K562 (cell line): Measurements from ENCODE around the gene BCAN. TPM values are rescaled to one million over a fixed set of nuclear protein-coding genes. Genes with fewer than 3 reads are reported as not detected.
A peak's percentile ranks its signal among the peaks of the same experiment; 100 is the strongest.

Experiments
- ATAC-seq: fragments of 200-7000 bp; cut with Tn5 transposase; 3 replicates; pipeline ENCODE4 v1.9.1; 2020; ENCODE audit warnings: moderate library complexity
- BruUV-seq: library from RNA; stranded (reverse); fragments of 400-500 nt; replicated peaks from 2 replicates; lab custom pipeline; 2021; lab: Mats Ljungman, UMichigan
- CTCF ChIA-PET: fragments of 300-600 bp; formaldehyde crosslinking; extraction: SDS; loops from one replicate; lab custom pipeline; 2021; ENCODE audit warnings: low intra/inter-chr PET ratio; lab: Yijun Ruan, JAX
- POLR2A ChIA-PET: fragments of 300-600, 350-650 bp; sonication (Branson Sonifier 250); formaldehyde crosslinking; extraction: SDS; loops from one replicate; lab custom pipeline; 2021; ENCODE audit warnings: antibody characterized with exemption, inconsistent platforms; lab: Yijun Ruan, JAX
- DNase-seq, 4 experiments: peaks; one replicate each; pipeline versions ENCODE4 v3.0.0 to v3.0.0-alpha.2; 2011 to 2018; ENCODE audit warnings: low spot score in 3 of 4, mixed read lengths in 3 of 4; ENCODE audit errors: extremely low read depth in 1 of 4
- FAIRE-seq: peaks from 2 replicates; lab custom pipeline; 2011; peaks lifted over from hg19 to GRCh38; lab: Jason Lieb, UNC
- H2AFZ ChIP-seq: 2 replicates; pipeline ENCODE4 v1.6.0; 2011; ENCODE audit warnings: low read depth, low read length, control low read depth, inconsistent platforms
- H3K27ac ChIP-seq: fragments of 200-600 bp; 3 replicates; pipeline ENCODE4 v1.8.0; 2011; ENCODE audit warnings: low read depth, mild to moderate bottlenecking, control low read depth, inconsistent platforms, low read length, moderate library complexity, mixed read lengths; ENCODE audit errors: extremely low read depth
- H3K27me3 ChIP-seq, 2 experiments: fragments of 300-600 bp in 1 of 2; 2 replicates in 1 of 2; 3 replicates in 1 of 2; pipeline versions ENCODE4 v1.6.0 to v1.8.0; 2011; ENCODE audit warnings: inconsistent platforms in 2 of 2, low read length in 2 of 2, mild to moderate bottlenecking in 1 of 2, mixed read lengths in 1 of 2, moderate library complexity in 1 of 2; ENCODE audit not compliant: control insufficient read depth in 2 of 2, insufficient read depth in 2 of 2
- H3K36me3 ChIP-seq: fragments of 300-600 bp; 3 replicates; pipeline ENCODE4 v1.8.0; 2011; ENCODE audit warnings: mild to moderate bottlenecking, low read length, inconsistent platforms; ENCODE audit not compliant: control insufficient read depth, insufficient read depth
- H3K4me1 ChIP-seq, 2 experiments: fragments of 200-600 bp in 1 of 2; replicated peaks in 1 of 2; 2 replicates in 1 of 2; 3 replicates in 1 of 2; pipeline versions ENCODE4 v1.5.1 to v1.8.0; 2011; ENCODE audit warnings: inconsistent platforms in 2 of 2, low read length in 2 of 2, mild to moderate bottlenecking in 1 of 2, mixed read lengths in 1 of 2, moderate library complexity in 1 of 2; ENCODE audit not compliant: control insufficient read depth in 2 of 2, insufficient read depth in 2 of 2
- H3K4me2 ChIP-seq: 2 replicates; pipeline ENCODE4 v1.6.1; 2011; ENCODE audit warnings: low read length, control low read depth, inconsistent platforms, mixed read lengths; ENCODE audit not compliant: insufficient read depth
- H3K4me3 ChIP-seq: fragments of 200-600 bp; sonication (generic), shearing (Covaris generic); 2 replicates; pipeline ENCODE4 v1.5.1; 2016; ENCODE audit warnings: control low read depth, inconsistent platforms
- H3K79me2 ChIP-seq: fragments of 200-600 bp; 3 replicates; pipeline ENCODE4 v1.8.0; 2011; ENCODE audit warnings: low read length, inconsistent platforms; ENCODE audit not compliant: control insufficient read depth, insufficient read depth
- H3K9ac ChIP-seq, 2 experiments: 2 replicates each; pipeline versions ENCODE4 v1.6.0 to v1.6.1; 2011; ENCODE audit warnings: low read depth in 2 of 2, low read length in 2 of 2, control low read depth in 1 of 2, inconsistent platforms in 1 of 2, mild to moderate bottlenecking in 1 of 2, mixed read lengths in 1 of 2; ENCODE audit not compliant: insufficient read depth in 1 of 2
- H3K9me1 ChIP-seq: one replicate; pipeline ENCODE4 v1.6.0; 2011; ENCODE audit warnings: inconsistent platforms, mild to moderate bottlenecking, low read length, moderate library complexity; ENCODE audit not compliant: control insufficient read depth, insufficient read depth
- H3K9me3 ChIP-seq: replicated peaks from 2 replicates; pipeline ENCODE4 v1.5.1; 2011; ENCODE audit warnings: low read depth, low read length, inconsistent platforms; ENCODE audit not compliant: control insufficient read depth, insufficient read depth
- H4K20me1 ChIP-seq: replicated peaks from 2 replicates; pipeline ENCODE4 v1.6.1; 2011; ENCODE audit warnings: low read length, inconsistent platforms, mixed read lengths; ENCODE audit not compliant: control insufficient read depth, insufficient read depth
- DPF2 ChIP-seq: fragments of 450-650 bp; IDR thresholded peaks from 2 replicates; pipeline ENCODE4 v1.6.1; 2016
- GTF2B ChIP-seq: IDR thresholded peaks from 2 replicates; pipeline ENCODE4 v1.6.1; 2011; ENCODE audit not compliant: insufficient read length; ENCODE audit errors: extremely low read depth
- ILF3 ChIP-seq: fragments of 450-650 bp; IDR thresholded peaks from 2 replicates; pipeline ENCODE4 v1.6.1; 2018; ENCODE audit warnings: antibody characterized with exemption, mild to moderate bottlenecking, moderate library complexity, borderline replicate concordance
- MAFK ChIP-seq: IDR thresholded peaks from 2 replicates; pipeline ENCODE4 v1.6.1; 2011; ENCODE audit warnings: low read length, improper control_type of control experiment
- NCOA6 ChIP-seq: fragments of 450-650 bp; IDR thresholded peaks from 2 replicates; pipeline ENCODE4 v1.6.1; 2017; ENCODE audit warnings: mild to moderate bottlenecking
- ZNF316 ChIP-seq: fragments of 450-650 bp; IDR thresholded peaks from 2 replicates; pipeline ENCODE4 v1.6.1; 2016
- WGBS: fragments of 100-300 bp; shearing (Covaris generic); methylation state at CpG from one replicate; pipeline ENCODE4 v1.1.6; 2016; ENCODE audit warnings: low coverage, mixed read lengths; ENCODE audit not compliant: insufficient coverage; ENCODE audit errors: missing lambda C conversion rate; 5-methylcytosine and 5-hydroxymethylcytosine counted together
- in situ Hi-C: fragments of 300-500 bp; cut with MboI; formaldehyde crosslinking; loops from 4 replicates; pipeline ENCODE4 v1.15.0; 2018; ENCODE audit warnings: inconsistent platforms, mixed read lengths
- intact Hi-C: fragments of 100-400 bp; cut with micrococcal nuclease; formaldehyde crosslinking; loops from 2 replicates; pipeline ENCODE4 v1.14.2; 2022
- polyA plus RNA-seq, 8 experiments: library from polyadenylated mRNA; depleted of rRNA in 4 of 8; stranded (reverse) in 5 of 8; unstranded in 3 of 8; fragments of >200 nt; fragmentation: Nextera tagmentation in 2 of 8; fragmentation: Illumina TruSeq in 1 of 8; extraction: Ambion mirVana in 2 of 8; extraction: Trizol in 1 of 8; gene quantifications; 2 replicates each; pipeline versions ENCODE4 v1.2.1 to v1.2.3, GENCODE V29; 2011 to 2014; ENCODE audit warnings: inconsistent platforms in 1 of 8, missing spikeins in 1 of 8
- total RNA-seq, 7 experiments: library from RNA; depleted of rRNA in 6 of 7; stranded (reverse); fragments of >200 nt in 6 of 7; fragmentation: Illumina TruSeq in 2 of 7; extraction: Trizol in 2 of 7; gene quantifications; 2 replicates each; pipeline versions ENCODE4 v1.2.1 to v1.2.3, GENCODE V29; 2011 to 2021; ENCODE audit warnings: low replicate concordance in 1 of 7

Gene BCAN
- total and polyA plus RNA-seq, 9 of the 15 experiments (the other 6 are each of a cell fraction or from before 2014, with no cell fraction given), result 0.04 to 0.33 (median 0.14) TPM; not detected in 5

- POLR2A ChIA-PET, result interaction anchor here (0.7 to 1.3 kb wide), 7 partner anchors 9 to 77 kb away, joined by 3 to 9 read pairs (median 3); no protein-coding TSS in a partner anchor
- no peak overlapping the region for H3K27ac ChIP-seq
- no peaks in the 10 kb centered on the region for H3K27me3 ChIP-seq
- TF ChIP-seq ZNF316 (peak; percentile 75), GTF2B (no peak), ILF3 (no peak), DPF2 (no peak), NCOA6 (no peak), MAFK (0 out of 2 replicates have a peak, but pooled peaks have one; percentile 11)
- H4K20me1 ChIP-seq, result no peaks in the 10 kb centered on the region
- intact Hi-C loops, result no loop called here
- no peaks in the 10 kb centered on the region for H3K9me1 ChIP-seq
- no peaks in the 10 kb centered on the region for H3K9me3 ChIP-seq
- peak overlapping the region; percentile 15 for H2AFZ ChIP-seq
- no peaks in the 10 kb centered on the region for H3K79me2 ChIP-seq
- no TSS peak for BruUV-seq
- FAIRE-seq (no peak), ATAC-seq (peak; percentile 6; the same call in 2 of the 3 replicates), DNase-seq (peak in 3 of 4 experiments; percentile 15 to 35 (median 30))
- in situ Hi-C loops, result no loop called here
- peak overlapping the region in 1 of 2 experiments; percentile 76; a peak in 2 of 4 replicates for H3K9ac ChIP-seq
- H3K36me3 ChIP-seq, result no peaks in the 10 kb centered on the region
- H3K4me2 ChIP-seq, result no peak overlapping the region
- CTCF ChIA-PET, result interaction anchor here (1.3 kb wide), 1 partner anchor 12 kb away, joined by 4 read pairs; no protein-coding TSS in a partner anchor
- WGBS, result 42% methylated on average over 8 of the region's 8 CpGs
- H3K4me1 ChIP-seq, result peaks cover 8 to 30% of the 10 kb centered on the region in 2 experiments; a peak in 4 of 5 replicates
- H3K4me3 ChIP-seq, result no peak overlapping the region
Measured at GRCh38 chr1:156700736-156701531, 59.0 kb downstream of the BCAN start.
